Heart left ventricle (tissue), 13 donors: ENCODE measurements around the gene GALNT10.

Experiments used
- CTCF ChIP-seq, 12 donors: fragments of 200-600 bp; sonication (generic) in 4 of 12; IDR thresholded peaks; one replicate each; pipeline versions ENCODE4 v1.5.0 to v1.8.0; 2018 to 2022; ENCODE audit warnings: antibody characterized with exemption in 12 of 12, mild to moderate bottlenecking in 5 of 12
- POLR2A ChIP-seq, 2 donors: fragments of 450-650 bp; IDR thresholded peaks; one replicate each; pipeline ENCODE4 v1.6.1; 2017; ENCODE audit warnings: antibody characterized with exemption in 2 of 2, mild to moderate bottlenecking in 2 of 2, moderate library complexity in 2 of 2
- donor health status: ischemic (EF 13 %, LVEDD 7.1; RV severe dilation, severe dysfunction).
- donor health status: DM: no; HTN: yes; CAD: no.
- donor health status: DM: no; HTN: no; CAD: no.
- donor health status: ischemic (EF 25% LVEDD 6.9; RV normal size, moderate dysfunction).
- donor health status: ischemic (EF 25% LVEDD 5.7; RV mildly dilated, moderate dysfunction).
- donor health status: ischemic (EF 35%, LVEDD 5.7; RV mildly dilated, moderate dysfunction).
- donor health status: nonischemic (EF 11% LVEDD 7.7; RV severe dilation, severe dysfunction).
- donor health status: DM: yes; HTN: yes; CAD: no.
- donor health status: PGD.
- donor health status: ischemic (EF 29% LVEDD 5.4; RV normal size, mild dysfunction).
- donor health status: nonischemic (EF 23%, LVEDD 6.1; RV moderate dilation, normal function).

GRCh38 chr5:154315196-154315595 lies 124.7 kb downstream of the GALNT10 start:
- TF ChIP-seq CTCF (IDR thresholded peaks at IDR 0.05), result no peak
- no peak for TF ChIP-seq POLR2A (IDR thresholded peaks at IDR 0.05)
